ENCODE data around the gene PCBD1. TPM values are rescaled to one million over a fixed set of nuclear protein-coding genes. Genes with fewer than 3 reads are reported as not detected.

Gene PCBD1
- polyA plus RNA-seq, 2 of the 4 experiments (the other 2 are of a cell fraction), result 169 to 211 TPM

- no peak overlapping the region for H3K27ac ChIP-seq
- no peak for FAIRE-seq
- 83% methylated on average over 2 of the region's 2 CpGs for WGBS (ENCODE audit: missing lambda C conversion rate)
- POLR2A ChIA-PET, result interaction anchor here (1.9 kb wide), 1 partner anchor 27 kb away, joined by 6 read pairs; no protein-coding TSS in a partner anchor
- no peak for ATAC-seq
- H3K9me3 ChIP-seq, result no peaks in the 10 kb centered on the region
- TF ChIP-seq KDM1A (IDR thresholded peaks at IDR 0.05; ENCODE audit: low read depth) (no peak), RCOR1 (IDR thresholded peaks at IDR 0.05; ENCODE audit: low read depth, low read length) (no peak), EHMT2 (IDR thresholded peaks at IDR 0.05; ENCODE audit: low read depth) (no peak), REST (IDR thresholded peaks at IDR 0.05) (no peak), TFCP2L1 (CRISPR knock-in tag; IDR thresholded peaks at IDR 0.05) (no peak), ATOH8 (CRISPR knock-in tag; IDR thresholded peaks at IDR 0.05; ENCODE audit: low read depth) (no peak), ZC3H11A (IDR thresholded peaks at IDR 0.05) (no peak), RARB (CRISPR knock-in tag; IDR thresholded peaks at IDR 0.05) (no peak), NPAS2 (CRISPR knock-in tag; IDR thresholded peaks at IDR 0.05; ENCODE audit: borderline replicate concordance) (no peak)
- no peak overlapping the region for H3K4me2 ChIP-seq
- CTCF ChIA-PET, result interaction anchor here (1.0 to 1.9 kb wide), 5 partner anchors 11 to 32 kb away, joined by 3 to 5 read pairs (median 3); no protein-coding TSS in a partner anchor
- no peak for DNase-seq (ENCODE audit: low read depth in 1 of 2, low spot score in 1 of 2)
- 0 out of 3 replicates have a peak, but pooled peaks cover 7% of the 10 kb centered on the region for H3K4me1 ChIP-seq
- H3K4me3 ChIP-seq, result no peak overlapping the region
These were observed 45.0 kb downstream of the PCBD1 start for GRCh38 chr10:70843333-70843732.

- ChIA-PET CTCF (interaction anchor here (1.3 kb wide), 1 partner anchor 25 kb away, joined by 3 read pairs; the partner anchor contains the start of gene SGPL1), POLR2A (no interaction called here)
- 0 out of 3 replicates have a peak, but pooled peaks cover 7% of the 10 kb centered on the region for H3K4me1 ChIP-seq
- ATAC-seq, result no peak
- 95% methylated on average over 2 of the region's 2 CpGs for WGBS (ENCODE audit: missing lambda C conversion rate)
- no peak overlapping the region for H3K4me3 ChIP-seq
- TF ChIP-seq ZFP36 (IDR thresholded peaks at IDR 0.05; ENCODE audit: borderline replicate concordance, partially characterized antibody), result no peak
- no peak for TF ChIP-seq HOXB13 (CRISPR knock-in tag; IDR thresholded peaks at IDR 0.05; ENCODE audit: low read depth)
- TF ChIP-seq FOSB (CRISPR knock-in tag; IDR thresholded peaks at IDR 0.05), result no peak
- TF ChIP-seq FOSL2 (IDR thresholded peaks at IDR 0.05), result no peak
- TF ChIP-seq FOSL2 (CRISPR knock-in tag; IDR thresholded peaks at IDR 0.05), result no peak
- TF ChIP-seq EHMT2 (IDR thresholded peaks at IDR 0.05; ENCODE audit: low read depth), result no peak
- no peak for TF ChIP-seq HMGXB4 (CRISPR knock-in tag; IDR thresholded peaks at IDR 0.05; ENCODE audit: borderline replicate concordance)
- TF ChIP-seq MAFK (IDR thresholded peaks at IDR 0.05; ENCODE audit: partially characterized antibody), result no peak
- no peak for TF ChIP-seq JUNB (IDR thresholded peaks at IDR 0.05)
- TF ChIP-seq CTCF (IDR thresholded peaks at IDR 0.05), result no peak
- no peak for TF ChIP-seq ZSCAN20 (CRISPR knock-in tag; IDR thresholded peaks at IDR 0.05)
- no peak for TF ChIP-seq CBX8 (IDR thresholded peaks at IDR 0.05)
- no peak for TF ChIP-seq ZC3H11A (IDR thresholded peaks at IDR 0.05)
- no peak for TF ChIP-seq RARB (CRISPR knock-in tag; IDR thresholded peaks at IDR 0.05)
- H3K4me2 ChIP-seq, result no peak overlapping the region
- no peaks in the 10 kb centered on the region for H3K9me3 ChIP-seq
- no peak for DNase-seq (ENCODE audit: low read depth in 1 of 2, low spot score in 1 of 2)
- FAIRE-seq, result no peak
- no peak overlapping the region for H3K27ac ChIP-seq
These were observed 47.5 kb downstream of the PCBD1 start for GRCh38 chr10:70840836-70841235.
